Activated T-cell treated with anti-CD3 and anti-CD28 coated beads, Interleukin-2, amount 50 U/mL, for 4 hours (primary cell): ENCODE data around the gene NUP188. TPM values are rescaled to one million over a fixed set of nuclear protein-coding genes. Genes with fewer than 3 reads are reported as not detected.
"Not testable (repeated sequence)": the region's sequence is repeated elsewhere in the genome, so short reads cannot be mapped to it uniquely, and the experiment has no call there.

Experiments
- ATAC-seq, 2 donors: fragments of 200-7000 bp; cut with Tn5 transposase; one replicate each; pipeline ENCODE4 v1.10.0; 2021
- DNase-seq: peaks from one replicate; pipeline ENCODE4 v3.0.0-alpha.2; 2020
- H3K27me3 Mint-ChIP-seq: one replicate; pipeline ENCODE4 v1.8.0; 2021; ENCODE audit warnings: low read depth, mixed read lengths
- H3K36me3 Mint-ChIP-seq: one replicate; pipeline ENCODE4 v1.8.0; 2022; ENCODE audit warnings: mixed read lengths; ENCODE audit not compliant: insufficient read depth
- H3K4me1 Mint-ChIP-seq: one replicate; pipeline ENCODE4 v1.8.0; 2021; ENCODE audit warnings: low read depth, mixed read lengths
- H3K4me3 Mint-ChIP-seq: one replicate; pipeline ENCODE4 v1.8.0; 2021; ENCODE audit warnings: mild to moderate bottlenecking, moderate library complexity, mixed read lengths
- H3K9me3 Mint-ChIP-seq: one replicate; pipeline ENCODE4 v1.8.0; 2021; ENCODE audit warnings: mixed read lengths
- total RNA-seq, 3 donors: library from RNA; stranded (reverse); gene quantifications; one replicate each; pipeline ENCODE4 v1.2.1, GENCODE V29; 2021

NUP188 gene
- total RNA-seq, 3 donors from 2014 or later, result 166 to 183 (median 167) TPM

DNA sequence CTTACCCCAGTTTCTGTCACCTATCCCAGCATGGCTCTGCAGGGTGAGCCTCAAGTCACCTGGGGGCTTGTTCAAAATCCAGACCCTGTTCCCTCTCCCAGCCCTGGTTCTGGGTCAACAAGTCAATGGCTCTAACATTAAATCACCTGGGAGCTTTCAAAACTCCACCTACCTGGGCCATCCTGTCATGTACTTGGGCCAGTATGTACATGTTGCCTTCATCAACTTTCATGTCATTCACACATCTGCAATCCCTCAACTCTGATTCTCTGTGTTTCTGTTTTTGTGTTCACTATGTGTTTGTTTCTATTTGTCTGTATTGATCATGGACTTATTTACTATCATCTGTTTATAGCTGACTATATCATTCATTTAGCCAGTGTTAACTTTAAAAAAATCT is 82.7 kb downstream of the NUP188 start:
- H3K4me3 Mint-ChIP-seq, result no peak overlapping the region
- no peak for ATAC-seq

DNA sequence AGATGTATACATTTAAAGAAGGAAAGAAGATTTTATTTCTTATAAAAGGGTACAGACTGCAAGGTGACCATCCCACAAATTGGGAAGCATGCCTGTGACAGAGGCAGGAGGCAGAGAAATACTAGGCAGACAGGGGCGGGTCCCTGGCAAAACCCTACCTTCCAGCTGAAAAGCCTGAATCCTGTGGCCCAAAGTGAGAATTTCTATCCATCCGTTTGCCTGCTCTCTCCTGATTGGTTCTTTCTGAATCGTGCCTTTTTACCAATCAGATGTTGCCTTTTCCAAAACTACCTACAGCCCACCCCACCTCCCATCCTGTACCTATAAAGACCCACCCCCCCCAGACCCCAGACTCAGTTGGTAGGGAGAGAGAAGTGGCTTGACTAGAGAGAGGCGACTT is 84.0 kb downstream of the NUP188 start:
- H3K4me3 Mint-ChIP-seq, result no peak overlapping the region

More for the DNA sequence above, 82.7 kb downstream of the NUP188 start:
- DNase-seq, result no peak
- H3K27me3 Mint-ChIP-seq, result no peaks in the 10 kb centered on the region
- H3K9me3 Mint-ChIP-seq, result no peaks in the 10 kb centered on the region
- peaks cover 20% of the 10 kb centered on the region for H3K4me1 Mint-ChIP-seq
- no peaks in the 10 kb centered on the region for H3K36me3 Mint-ChIP-seq

DNA sequence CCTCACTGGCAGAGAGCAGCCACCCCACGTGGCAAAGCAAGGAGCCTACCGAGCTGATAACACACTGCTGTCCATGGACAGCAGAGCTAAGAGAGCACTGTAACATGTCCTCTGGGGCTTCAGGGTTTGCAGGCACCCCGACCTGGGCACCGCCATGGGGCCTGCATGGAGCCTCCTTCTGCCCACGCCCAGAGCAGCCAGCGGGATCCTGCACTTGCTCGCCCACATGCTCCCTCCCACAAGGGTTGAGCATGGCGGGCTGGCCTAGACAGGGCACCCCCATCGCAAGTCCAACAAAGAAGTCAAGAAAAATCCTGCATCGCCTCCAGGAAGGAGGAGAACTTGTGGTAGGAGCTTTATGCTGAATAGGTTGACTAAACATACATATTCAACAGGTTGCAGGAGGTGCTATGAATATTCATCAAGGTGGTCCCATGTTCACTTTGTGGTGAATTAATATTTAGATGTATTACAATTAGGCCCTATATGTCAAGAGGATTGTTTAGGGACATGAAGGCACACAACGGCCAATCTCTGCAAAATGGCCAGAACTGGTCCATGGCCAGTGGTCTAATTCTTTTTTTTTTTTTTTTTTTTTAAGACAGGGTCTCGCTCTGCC is 85.2 kb downstream of the NUP188 start:
- DNase-seq, result no peak
- Mint-ChIP-seq H3K9me3 (no peaks in the 10 kb centered on the region), H3K4me1 (peaks cover 22% of the 10 kb centered on the region), H3K4me3 (no peak overlapping the region), H3K36me3 (no peaks in the 10 kb centered on the region), H3K27me3 (no peaks in the 10 kb centered on the region)
- ATAC-seq, result no peak

More for the DNA sequence above, 84.0 kb downstream of the NUP188 start:
- peaks cover 21% of the 10 kb centered on the region for H3K4me1 Mint-ChIP-seq
- H3K9me3 Mint-ChIP-seq, result no peaks in the 10 kb centered on the region
- ATAC-seq (no peak), DNase-seq (no peak)
- no peaks in the 10 kb centered on the region for H3K27me3 Mint-ChIP-seq
- no peaks in the 10 kb centered on the region for H3K36me3 Mint-ChIP-seq

DNA sequence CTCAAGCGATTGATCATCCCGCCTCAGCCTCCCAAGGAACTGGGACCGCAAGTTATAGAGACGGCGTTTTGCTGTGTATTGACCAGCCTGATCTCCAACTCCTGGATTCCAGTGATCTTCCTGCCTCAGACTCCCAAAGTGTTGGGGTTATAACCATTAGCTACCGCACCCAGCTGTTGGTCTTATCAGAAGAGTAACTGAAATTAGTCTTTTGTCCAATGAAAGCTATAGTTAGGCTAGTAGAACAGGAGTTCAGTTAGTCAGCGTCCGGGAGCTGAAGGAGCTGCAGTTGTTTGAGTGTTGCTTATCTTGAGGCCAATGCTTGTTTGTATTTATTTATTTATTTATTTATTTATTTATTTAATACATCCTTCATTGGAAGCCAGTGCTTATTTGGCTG is 85.7 kb downstream of the NUP188 start:
- Mint-ChIP-seq H3K4me1 (peaks cover 28% of the 10 kb centered on the region), H3K27me3 (no peaks in the 10 kb centered on the region), H3K4me3 (no peak overlapping the region), H3K36me3 (no peaks in the 10 kb centered on the region), H3K9me3 (no peaks in the 10 kb centered on the region)
- ATAC-seq (no peak), DNase-seq (no peak)

DNA sequence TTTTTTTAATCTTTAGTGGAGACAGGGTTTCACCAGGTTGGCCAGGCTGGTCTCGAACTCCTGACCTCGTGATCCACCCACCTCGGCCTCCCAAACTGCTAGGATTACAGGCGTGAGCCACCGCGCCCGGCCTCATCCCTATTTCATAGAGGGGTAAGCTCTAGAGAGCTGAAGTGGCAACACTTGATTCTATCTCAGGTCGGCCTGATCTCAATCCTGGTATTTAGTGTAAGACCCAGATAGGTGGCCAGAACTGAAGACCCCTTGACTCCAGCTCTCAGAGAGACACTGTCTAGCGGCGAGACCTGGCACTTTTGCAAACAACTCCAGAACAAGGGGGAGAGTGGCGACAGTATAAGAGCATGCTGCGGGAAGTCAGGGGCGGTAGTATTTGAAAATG is 88.3 kb downstream of the NUP188 start:
- not testable (repeated sequence) for DNase-seq, H3K36me3 Mint-ChIP-seq, H3K9me3 Mint-ChIP-seq, H3K27me3 Mint-ChIP-seq
- ATAC-seq, result peak; percentile 1 to 7
- H3K4me3 Mint-ChIP-seq, result peak overlapping the region; percentile 97
- H3K4me1 Mint-ChIP-seq, result peaks cover 32% of the 10 kb centered on the region

DNA sequence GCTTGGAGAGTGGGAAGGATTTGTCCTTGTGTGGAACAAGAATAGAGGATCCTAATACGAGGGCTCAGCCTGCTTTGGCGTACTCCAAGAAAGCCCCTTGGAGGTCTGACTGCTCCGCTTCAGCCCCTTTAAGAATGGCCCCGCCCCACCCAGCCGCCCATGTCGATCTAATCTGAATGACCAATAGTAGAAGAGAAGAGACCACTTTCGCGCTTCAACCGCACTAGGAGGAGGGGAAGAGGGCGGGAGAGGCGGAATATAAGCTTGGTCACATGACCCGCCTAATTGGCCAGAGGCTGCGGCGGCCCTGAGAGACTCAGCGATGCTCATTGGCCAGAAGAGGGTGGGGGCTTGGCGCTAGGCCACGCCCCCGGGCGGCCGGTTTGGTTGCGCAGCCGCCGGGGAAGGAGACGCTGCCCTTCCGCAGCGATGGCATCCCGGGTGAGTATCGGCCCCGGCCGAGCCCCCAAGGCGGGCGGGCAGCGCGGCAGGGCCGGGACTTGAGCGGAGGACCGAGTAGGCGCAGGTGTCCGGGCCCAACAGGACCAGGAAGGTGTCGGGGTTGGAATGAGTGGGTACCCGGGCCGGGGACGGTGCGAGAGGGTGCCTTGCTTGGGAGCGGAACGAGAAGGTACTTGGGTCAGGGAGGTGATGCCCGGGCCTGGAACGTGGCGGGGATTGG is 88.9 kb downstream of the NUP188 start, which contains the start of gene MIGA2:
Gene MIGA2, plus strand, starts transcription at position 386 of the 682 bp plus-strand sequence. CDS start 3,969 bp downstream, outside the sequence.
- peak; percentile 99 for ATAC-seq
- H3K4me3 Mint-ChIP-seq, result peak within 1 kb of the TSS; percentile 97
- H3K36me3 Mint-ChIP-seq, result no peaks in the 10 kb centered on the region
- peaks cover 32% of the 10 kb centered on the region for H3K4me1 Mint-ChIP-seq
- no peaks in the 10 kb centered on the region for H3K9me3 Mint-ChIP-seq
- DNase-seq, result peak; percentile 88
- no peaks in the 10 kb centered on the region for H3K27me3 Mint-ChIP-seq

DNA sequence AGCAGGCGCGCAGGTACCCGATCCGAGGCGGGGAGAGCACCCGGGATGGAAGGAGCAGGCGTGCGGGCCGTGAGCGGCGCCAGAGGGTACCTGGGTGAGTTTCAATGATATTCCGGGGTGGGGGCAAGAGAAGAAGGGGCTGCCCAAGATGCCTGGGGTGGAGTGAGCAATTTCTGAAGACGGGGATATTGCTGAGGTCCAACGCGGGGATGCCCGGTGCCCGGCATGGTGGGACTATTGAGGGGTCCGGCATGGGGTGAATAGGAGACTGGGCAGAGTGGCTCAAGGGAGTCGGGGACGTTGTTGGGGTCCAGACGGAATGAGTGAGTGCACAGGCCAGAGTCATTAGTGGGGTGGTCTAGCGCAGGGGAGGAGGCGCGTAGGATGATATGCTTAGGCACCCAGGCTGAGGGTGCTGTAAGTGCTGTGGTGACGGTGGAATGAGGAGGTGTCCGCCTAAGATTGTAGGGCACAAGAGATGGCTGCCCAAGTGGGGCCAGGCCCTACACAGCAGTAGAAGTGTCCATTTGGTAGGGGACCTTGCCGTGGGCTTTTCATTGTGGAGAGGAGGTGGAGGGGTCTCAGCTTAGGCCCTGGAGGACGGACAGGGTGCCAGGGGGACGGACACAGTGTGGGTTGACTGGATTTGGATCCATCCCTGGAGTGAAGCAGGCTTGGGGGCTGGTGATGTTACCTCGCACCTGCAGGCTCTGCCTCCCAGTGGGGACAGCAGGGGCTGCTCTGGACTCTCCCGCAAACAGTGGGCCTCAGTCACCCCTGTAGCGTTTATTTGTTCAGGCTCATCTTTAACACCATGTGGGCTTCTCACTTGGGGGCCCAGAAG is 89.6 kb downstream of the NUP188 start:
- DNase-seq (no peak), ATAC-seq (no peak)
- no peaks in the 10 kb centered on the region for H3K9me3 Mint-ChIP-seq

DNA sequence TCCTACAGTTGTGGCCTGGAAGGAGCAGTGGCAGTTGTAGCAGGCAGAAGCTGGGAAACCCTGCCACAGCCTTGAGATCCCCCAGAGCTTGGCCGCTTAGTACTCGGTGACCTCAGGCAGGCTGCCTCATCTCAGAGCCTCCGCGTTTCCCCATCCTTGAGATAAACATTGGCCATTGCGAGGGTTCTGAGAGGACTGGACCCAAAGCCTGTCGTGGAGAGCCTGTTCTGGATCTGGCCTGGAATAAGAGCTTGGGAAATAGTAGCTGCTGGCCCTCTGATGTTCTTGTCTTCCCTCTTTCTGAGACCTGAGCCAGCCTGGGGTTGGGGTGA is 90.2 kb downstream of the NUP188 start:
- DNase-seq, result no peak
- no peaks in the 10 kb centered on the region for H3K27me3 Mint-ChIP-seq
- peaks cover 32% of the 10 kb centered on the region for H3K4me1 Mint-ChIP-seq
- no peak for ATAC-seq
- peaks cover 6% of the 10 kb centered on the region for H3K36me3 Mint-ChIP-seq
- peak overlapping the region; percentile 97 for H3K4me3 Mint-ChIP-seq
- H3K9me3 Mint-ChIP-seq, result no peaks in the 10 kb centered on the region

More for the DNA sequence above, 89.6 kb downstream of the NUP188 start:
- H3K27me3 Mint-ChIP-seq, result no peaks in the 10 kb centered on the region
- peaks cover 3% of the 10 kb centered on the region for H3K36me3 Mint-ChIP-seq
- H3K4me3 Mint-ChIP-seq, result peak overlapping the region; percentile 97
- H3K4me1 Mint-ChIP-seq, result peaks cover 32% of the 10 kb centered on the region

DNA sequence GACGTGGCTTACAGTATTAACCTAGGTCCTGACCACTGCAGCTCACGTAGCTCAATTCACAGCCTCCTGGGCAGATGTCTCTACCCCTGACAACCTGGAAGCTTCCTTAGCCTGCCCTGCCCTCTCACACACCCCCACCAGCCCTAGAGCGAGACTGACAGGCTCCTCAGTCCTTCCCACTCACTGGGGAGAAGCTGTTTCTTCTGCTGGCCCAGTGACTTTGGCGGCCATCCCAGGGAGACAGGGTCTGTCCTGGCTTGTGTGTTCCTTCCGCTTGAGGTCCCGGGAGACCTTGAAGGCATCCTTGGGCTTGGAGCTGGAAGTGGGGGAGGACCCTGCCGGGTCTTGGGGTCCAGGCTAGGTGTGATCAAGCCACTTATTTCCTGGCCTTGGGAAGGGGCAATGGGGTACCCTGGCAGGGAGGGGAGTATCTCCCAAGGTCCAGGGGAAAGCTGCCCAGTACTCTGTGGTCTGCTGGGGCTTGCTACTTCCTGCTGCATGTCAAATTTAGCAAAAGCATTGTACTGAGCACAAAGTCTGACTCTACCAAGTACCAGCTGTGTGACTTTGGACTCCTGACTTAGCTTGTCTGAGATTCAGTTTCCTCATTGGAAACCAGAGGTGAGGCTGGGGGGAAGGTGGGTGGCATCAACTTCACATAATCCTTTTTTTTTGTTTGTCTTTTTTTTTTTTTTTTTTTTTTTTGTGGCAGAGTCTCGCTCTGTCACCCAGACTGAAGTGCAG is 90.8 kb downstream of the NUP188 start:
- H3K4me3 Mint-ChIP-seq, result peak overlapping the region; percentile 97
- H3K9me3 Mint-ChIP-seq, result no peaks in the 10 kb centered on the region
- no peak for ATAC-seq
- peaks cover 7% of the 10 kb centered on the region for H3K36me3 Mint-ChIP-seq
- DNase-seq, result no peak
- peaks cover 32% of the 10 kb centered on the region for H3K4me1 Mint-ChIP-seq
- H3K27me3 Mint-ChIP-seq, result no peaks in the 10 kb centered on the region

DNA sequence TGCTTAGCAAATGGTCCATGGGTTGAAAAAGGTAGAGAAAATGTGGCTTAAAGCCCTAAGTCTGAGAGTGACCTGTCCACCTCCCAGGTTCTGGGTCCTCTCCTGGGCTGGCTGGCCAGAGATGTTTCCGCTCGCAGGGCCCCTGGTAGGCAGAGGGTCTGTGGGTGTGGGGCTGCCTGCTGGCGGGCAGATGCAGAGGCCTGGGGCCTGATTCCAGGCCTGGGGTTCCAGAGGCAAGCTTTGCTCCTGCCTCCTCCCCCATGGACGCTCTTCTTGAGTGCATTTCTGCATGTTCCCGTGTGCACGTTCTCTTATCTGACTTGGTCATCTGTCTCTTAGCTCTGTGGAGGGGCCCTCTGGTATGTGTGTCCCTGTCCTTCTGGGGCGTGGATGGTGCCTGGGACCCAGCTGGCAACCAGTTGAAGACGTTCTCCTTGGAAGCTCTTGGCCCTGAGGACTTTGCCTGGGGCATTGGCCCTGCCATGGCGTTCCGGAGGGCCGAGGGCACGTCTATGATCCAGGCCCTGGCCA is 92.7 kb downstream of the NUP188 start:
- ATAC-seq, result no peak
- Mint-ChIP-seq H3K36me3 (peaks cover 10% of the 10 kb centered on the region), H3K27me3 (no peaks in the 10 kb centered on the region), H3K9me3 (no peaks in the 10 kb centered on the region), H3K4me1 (peaks cover 32% of the 10 kb centered on the region), H3K4me3 (peak overlapping the region; percentile 38)
- no peak for DNase-seq

DNA sequence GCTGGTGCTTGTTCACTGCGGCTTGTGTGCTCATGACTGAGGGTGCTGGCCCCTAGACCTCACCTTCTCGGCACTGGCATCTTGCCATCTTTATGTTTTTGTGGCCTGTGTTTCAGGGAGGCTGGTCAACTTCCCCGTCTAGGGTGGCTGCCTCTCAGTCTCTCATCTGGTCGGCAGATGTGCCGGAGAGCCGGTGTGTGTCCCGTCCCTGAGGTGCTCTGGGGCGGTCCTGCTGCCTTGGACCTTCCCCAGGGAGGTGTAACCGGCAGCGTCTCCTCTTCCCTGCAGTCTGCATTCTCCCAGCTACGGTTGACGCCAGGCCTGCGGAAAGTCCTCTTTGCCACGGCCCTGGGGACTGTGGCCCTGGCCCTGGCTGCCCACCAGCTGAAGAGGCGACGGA is 94.5 kb downstream of the NUP188 start:
- H3K27me3 Mint-ChIP-seq, result no peaks in the 10 kb centered on the region
- H3K4me3 Mint-ChIP-seq, result no peak overlapping the region
- peaks cover 10% of the 10 kb centered on the region for H3K36me3 Mint-ChIP-seq
- no peak for DNase-seq
- no peaks in the 10 kb centered on the region for H3K9me3 Mint-ChIP-seq
- H3K4me1 Mint-ChIP-seq, result peaks cover 20% of the 10 kb centered on the region
- ATAC-seq, result no peak

DNA sequence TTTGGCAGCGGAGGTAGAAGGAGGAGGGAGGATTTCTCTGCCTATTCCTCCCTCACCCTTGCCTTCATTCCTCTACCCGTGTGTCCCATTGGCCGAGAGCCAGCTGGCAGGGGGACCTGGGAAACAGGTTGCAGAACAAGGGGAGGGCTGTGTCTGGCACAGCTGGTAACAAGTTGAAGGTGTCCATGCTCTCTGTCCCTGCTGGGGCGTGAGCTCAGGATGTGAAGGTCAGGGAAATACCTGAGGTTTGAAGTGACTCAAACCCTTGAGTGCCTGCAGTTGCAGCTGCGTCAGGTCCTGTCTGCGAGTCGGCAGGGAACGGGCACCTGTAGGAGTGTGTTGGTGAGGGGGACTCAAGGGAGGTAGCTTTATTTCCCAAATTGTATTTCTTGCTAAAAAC is 105.1 kb downstream of the NUP188 start:
- no peak overlapping the region for H3K4me3 Mint-ChIP-seq
- DNase-seq (no peak), ATAC-seq (no peak)
- no peaks in the 10 kb centered on the region for H3K27me3 Mint-ChIP-seq
- H3K9me3 Mint-ChIP-seq, result no peaks in the 10 kb centered on the region
- H3K4me1 Mint-ChIP-seq, result no peaks in the 10 kb centered on the region
- H3K36me3 Mint-ChIP-seq, result peaks cover 12% of the 10 kb centered on the region

DNA sequence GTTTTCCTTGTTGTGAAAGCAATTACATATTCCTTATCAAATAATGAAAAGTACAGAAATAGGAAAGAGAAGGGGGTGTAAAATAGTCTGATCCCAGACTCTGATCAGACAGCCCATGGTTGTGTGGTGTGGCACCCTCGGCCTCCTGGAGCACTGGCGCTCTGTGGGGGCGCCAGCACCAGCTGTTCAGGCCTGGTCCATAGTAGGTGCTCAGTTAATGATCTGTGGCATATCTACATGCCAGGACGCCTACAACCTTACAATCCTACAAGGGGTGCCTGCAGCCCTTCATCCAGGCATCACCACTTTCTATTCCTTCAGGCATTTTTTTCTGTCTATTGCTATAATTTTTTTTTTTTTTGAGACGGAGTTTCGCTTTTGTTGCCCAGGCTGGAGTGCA is 105.5 kb downstream of the NUP188 start:
- no peaks in the 10 kb centered on the region for H3K9me3 Mint-ChIP-seq
- peaks cover 12% of the 10 kb centered on the region for H3K36me3 Mint-ChIP-seq
- H3K4me3 Mint-ChIP-seq, result no peak overlapping the region
- no peaks in the 10 kb centered on the region for H3K4me1 Mint-ChIP-seq
- DNase-seq, result no peak
- no peak for ATAC-seq
- H3K27me3 Mint-ChIP-seq, result no peaks in the 10 kb centered on the region
